NT2/D1 (cell line): ENCODE measurements around the gene RNF149.

Source experiments
- YY1 ChIP-seq: IDR thresholded peaks from 2 replicates; pipeline ENCODE4 v1.6.1; 2011; ENCODE audit not compliant: insufficient read length, insufficient read depth
- ZNF274 ChIP-seq: IDR thresholded peaks from 2 replicates; pipeline ENCODE4 v1.6.1; 2011; ENCODE audit warnings: mild to moderate bottlenecking, low read depth, low read length

DNA sequence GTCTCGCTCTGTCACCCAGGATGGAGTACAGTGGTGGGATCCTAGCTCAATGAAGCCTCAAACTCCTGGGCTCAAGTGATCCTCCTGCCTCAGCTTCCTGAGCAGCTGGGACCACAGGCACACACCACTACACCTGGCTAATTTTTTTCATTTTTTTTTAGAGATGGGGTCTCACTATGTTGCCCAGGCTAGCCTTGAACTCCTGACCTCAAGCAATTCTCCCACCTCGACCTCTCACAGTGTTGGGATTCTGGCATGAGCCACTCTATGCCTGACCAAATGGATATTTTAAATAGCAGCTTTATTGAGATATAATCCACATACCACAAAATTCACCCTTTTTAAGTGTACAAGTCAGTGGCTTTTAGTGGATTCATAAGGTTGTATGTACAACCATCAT, 11.1 kb downstream of the RNF149 start:
- TF ChIP-seq YY1 (no peak), ZNF274 (no peak)
